ENCODE measurements around the gene CTSO. TPM values are rescaled to one million over a fixed set of nuclear protein-coding genes. Genes with fewer than 3 reads are reported as not detected.

Gene CTSO
- total RNA-seq (2022; extraction: Qiagen RNA extraction), result 0.76 to 1.1 TPM (median 1.0 TPM) in 5 replicates

GRCh38 chr4:155953151-155954117 is at the start of gene CTSO:
Gene CTSO (minus strand): TSS chr4:155953866. CDS start chr4:155953847, 19 bp downstream.

GRCh38 chr4:155903453-155903852 is 50.2 kb downstream of the CTSO start, which contains the start of gene TDO2:
Gene TDO2 (plus strand): TSS chr4:155903696. CDS start chr4:155903759, 63 bp downstream.

Other genes with a start within 250 kb of the CTSO start
- 0.07 to 0.36 TPM (median 0.21 TPM) in 5 replicates for gene GUCY1B1, start 194.8 kb downstream of the CTSO start, total RNA-seq (2022; extraction: Qiagen RNA extraction)
- not detected in 5 replicates for gene ASIC5, start 87.6 kb downstream of the CTSO start, total RNA-seq (2022; extraction: Qiagen RNA extraction)
- 0.46 to 1.1 TPM (median 0.66 TPM) in 5 replicates for gene TDO2, start 50.2 kb downstream of the CTSO start, total RNA-seq (2022; extraction: Qiagen RNA extraction)

Measured in A549 treated with Mapracorat at 1 μM for 4 hours (cell line).